Amniotic stem cell (primary cell): ENCODE data around the gene ACSL3.

ENCODE experiments used
- DNase-seq: peaks from one replicate; lab custom pipeline; 2025; lab: John Stamatoyannopoulos, UW

The ACSL3 gene

DNA sequence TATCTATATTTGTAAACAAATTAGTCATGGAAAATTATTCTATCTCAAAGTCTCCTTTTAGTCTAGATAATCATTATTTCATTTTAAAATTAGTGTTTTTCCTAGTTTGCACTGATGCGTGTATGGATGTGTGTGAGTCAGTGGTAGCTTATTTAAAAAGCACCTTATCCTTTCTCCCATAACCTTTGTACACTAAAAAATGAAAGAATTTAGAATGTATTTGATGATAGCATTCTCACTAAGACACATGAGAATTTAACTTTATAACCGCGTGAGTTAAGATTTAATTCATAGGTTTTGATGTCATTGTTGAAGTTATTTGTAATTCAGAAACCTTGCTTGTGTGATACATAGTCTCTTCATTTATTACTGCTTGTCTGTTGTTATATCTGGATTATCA is 81.7 kb downstream of the ACSL3 start:
- no peak for DNase-seq

DNA sequence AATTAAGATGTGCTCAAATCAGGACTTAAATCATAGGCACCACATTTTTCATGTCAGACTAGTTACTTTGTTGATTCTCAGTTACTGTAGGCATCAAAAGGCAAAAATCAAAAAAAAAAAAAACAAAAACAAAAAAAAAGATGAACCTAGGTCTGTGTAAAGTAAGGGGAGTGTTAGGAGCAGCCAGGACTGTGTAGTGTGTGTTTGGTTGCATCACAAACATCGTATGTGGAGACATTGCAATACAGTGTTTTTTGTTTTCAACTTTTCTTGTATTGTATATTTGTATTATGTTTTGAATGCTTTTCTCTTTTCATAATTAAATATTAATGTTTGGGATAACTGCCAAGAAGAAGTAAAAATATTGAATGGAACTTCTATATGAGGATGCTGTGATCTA is 82.1 kb downstream of the ACSL3 start:
- DNase-seq: no peak

DNA sequence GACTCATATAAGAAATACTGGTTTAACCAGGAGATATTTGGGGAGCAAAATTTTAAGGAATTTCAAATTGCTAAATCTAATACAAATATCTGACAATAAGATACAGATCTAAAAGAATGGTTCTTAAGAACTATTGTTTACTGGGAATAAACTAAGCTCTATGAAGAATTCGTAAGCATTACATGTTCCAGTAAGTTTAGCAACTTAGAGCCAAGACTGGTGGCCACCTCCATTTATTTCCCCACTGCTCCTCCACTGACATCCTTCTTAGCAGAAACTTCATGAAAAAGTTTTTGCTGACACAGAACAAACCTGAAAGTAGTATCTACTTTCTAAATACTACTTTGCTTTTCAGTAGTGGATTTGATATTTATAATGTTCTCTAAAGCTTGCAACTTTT is 83.0 kb downstream of the ACSL3 start:
- no peak for DNase-seq

- DNase-seq: no peak
These were observed 83.7 kb downstream of the ACSL3 start for GRCh38 chr2:222944552-222944951.

- DNase-seq: no peak
These were observed 84.3 kb downstream of the ACSL3 start for GRCh38 chr2:222944971-222945740.

- no peak for DNase-seq
These were observed 85.1 kb downstream of the ACSL3 start for GRCh38 chr2:222945887-222946286.

DNA sequence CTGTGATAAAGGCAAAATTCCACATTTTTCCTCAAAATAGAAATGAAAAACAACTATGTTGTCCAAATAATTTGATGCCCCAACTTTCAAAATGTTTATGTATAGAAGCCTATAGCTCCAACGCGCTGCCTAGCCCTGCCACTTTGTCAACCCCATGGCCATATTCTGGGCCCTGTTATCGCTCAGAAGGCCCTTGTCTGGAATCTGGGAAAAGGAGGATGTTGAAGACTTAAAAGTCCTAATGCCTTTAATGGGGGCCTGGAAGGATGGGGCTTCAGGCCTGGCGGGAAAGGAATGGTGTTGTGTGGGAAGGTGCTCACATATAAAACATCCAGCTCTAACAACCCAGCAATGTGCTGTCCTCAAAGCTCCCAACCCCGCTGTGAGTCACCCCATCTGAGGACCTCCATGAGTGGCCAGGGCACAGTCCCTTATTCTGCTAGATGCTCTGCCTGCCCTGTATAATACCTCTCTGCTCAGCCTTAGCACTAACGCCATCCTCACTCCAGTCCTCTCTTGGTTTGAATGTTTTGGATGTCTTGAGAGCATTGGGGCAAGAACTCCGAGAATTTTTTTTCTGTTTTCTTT is 86.0 kb downstream of the ACSL3 start:
- no peak for DNase-seq

DNA sequence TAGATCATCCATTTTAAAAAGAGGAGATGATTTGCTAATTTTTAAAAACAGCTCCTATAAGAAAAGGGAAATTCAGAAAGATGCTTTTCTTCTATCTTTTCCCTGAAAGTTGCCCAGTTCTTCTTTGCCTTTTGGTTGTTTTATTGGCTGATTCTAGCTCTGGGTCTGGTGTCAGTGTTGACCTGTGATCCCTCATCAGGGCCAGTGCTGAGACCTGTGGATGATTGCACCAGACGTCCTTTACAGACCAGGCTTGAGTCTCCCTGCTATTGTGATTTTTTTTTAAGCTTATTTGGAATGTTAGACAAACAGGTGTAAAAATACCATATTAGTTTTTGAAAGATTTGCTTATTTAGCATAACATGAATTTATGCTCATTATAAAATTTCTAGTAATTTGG is 88.2 kb downstream of the ACSL3 start:
- DNase-seq: no peak

DNA sequence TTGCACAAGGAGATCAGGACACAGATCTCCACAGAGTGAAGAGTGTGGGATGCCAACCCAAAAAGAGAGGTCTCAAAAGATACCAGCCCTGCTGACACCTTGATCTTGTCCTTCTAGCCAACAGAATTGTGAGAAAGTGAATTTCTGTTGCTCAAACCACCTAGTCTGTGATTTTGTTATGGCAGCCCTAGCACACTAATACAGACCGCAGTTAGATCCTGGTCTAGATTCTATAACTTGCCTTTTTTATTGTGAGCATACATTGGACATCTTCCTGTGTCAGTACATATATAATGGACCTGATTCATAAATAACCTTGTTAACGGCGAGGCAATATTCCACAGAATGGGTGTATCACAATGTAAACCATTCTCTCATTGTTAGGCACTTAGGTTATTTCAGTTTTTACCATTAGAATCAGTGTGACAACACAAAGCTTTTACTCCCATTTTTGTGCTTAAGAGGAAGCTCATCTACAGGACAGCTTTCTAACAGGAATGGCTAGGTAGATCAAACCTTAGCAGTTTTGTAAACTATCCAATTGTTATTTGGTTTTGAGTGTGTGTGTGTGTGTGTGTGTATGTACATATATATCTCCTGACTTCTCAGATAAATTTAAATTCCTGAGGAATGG is 89.0 kb downstream of the ACSL3 start:
- no peak for DNase-seq

GRCh38 chr2:222950638-222951285 is 89.9 kb downstream of the ACSL3 start:
- DNase-seq: peak; percentile 23

DNA sequence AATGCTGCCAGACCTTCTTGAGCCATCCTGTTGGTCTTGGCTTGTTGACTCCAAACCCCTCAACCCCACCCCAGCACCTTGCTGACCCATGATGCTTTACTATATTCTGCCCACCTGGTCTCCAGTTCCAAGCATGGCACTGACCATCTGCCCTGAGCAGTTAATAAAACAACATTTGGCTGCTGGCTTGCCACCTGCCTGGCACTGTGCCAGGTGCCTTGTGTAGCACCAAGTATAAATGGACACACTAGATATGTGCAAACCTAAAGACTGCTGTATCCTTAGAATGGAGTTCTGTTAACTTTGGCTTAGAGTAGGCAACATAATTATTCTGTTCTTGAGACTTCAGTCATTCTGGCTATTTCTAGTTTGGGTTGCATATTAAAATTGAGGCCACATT is 91.4 kb downstream of the ACSL3 start:
- no peak for DNase-seq

DNA sequence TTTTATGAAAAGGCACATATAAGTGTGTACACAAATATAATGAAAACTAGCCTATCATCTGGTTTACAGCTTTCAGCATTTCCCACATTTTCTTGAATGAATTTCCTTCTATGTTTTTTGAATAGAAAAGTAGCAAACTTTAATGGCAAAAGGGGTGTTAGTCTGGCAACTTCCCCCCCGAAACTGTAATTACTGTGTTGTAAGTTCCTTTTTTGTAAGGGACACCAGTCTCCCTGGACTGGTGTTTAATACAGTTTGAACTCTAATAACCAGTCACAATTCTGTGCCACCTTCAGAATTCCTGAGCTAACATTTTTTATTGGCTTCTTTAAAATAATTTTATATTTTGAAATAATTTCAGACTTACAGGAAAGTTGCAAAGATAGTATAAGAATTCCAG is 94.2 kb downstream of the ACSL3 start:
- no peak for DNase-seq

DNA sequence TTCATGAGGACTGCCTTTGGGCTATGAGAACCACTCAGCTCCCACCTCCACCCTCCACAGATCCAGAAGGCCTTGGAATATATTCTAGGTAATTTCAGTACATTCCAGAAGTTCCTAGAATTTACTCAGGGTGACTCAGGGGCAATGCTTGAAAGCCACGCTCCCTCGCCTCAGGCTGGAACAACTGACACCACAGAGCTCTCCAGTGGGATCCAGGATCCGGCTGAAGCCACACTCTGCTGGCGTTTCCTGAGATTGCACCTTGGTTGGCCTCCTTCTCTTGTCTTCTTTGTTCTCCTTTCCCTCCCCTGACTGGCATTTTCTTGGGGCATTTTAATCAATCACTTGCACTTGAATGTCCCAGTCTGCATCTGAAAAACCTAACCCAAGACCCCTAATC is 98.5 kb downstream of the ACSL3 start:
- DNase-seq: peak; percentile 85

DNA sequence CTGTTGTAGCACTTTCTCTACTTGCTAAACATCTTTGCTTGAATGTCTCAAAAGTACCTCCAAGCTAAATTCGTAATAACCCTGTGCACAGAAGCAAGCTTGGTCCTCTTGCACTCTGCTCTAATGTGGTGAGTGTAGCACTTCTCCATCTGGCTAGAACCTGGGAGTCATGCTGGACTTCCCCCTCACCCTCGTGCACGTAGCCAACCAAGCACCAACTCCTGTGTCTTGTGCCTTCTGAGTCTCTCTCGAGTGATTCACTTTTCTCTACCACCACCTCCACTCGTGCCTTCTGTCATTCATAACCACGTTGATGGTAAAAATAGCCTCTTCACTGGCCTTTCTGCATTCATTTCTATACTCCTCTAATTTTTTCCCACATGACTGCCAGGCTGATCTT is 99.3 kb downstream of the ACSL3 start:
- no peak for DNase-seq

GRCh38 chr2:222963641-222964040 is 102.8 kb downstream of the ACSL3 start:
- no peak for DNase-seq

DNA sequence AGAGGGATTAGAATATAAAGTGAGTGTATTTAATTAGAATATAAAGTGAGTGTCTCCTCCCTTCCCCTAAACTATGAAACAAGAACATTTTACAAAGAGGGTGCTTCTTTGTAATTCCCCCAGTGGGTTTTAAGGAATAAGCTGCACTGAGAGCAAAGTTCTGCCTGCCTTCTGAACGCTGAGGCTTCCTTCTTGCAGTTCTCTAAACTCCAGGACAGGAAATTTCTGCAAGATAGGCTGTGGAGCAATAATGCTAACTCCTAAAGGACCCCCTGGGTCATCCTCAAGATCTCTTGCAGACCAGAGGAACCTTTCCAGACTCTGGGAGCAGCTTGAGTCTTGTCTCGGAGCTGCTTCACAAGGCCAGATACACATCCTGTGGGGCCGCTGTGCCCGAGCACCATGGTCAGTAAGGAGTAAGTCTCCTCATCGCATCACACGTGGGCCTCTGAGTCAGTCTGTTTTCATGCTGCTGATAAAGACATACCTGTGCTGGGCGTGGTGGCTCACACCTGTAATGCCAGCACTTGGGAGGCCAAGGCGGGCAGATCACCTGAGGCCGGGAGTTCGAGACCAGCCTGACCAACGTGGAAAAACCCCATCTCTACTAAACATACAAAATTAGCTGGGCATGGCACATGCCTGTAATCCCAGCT is 103.7 kb downstream of the ACSL3 start:
- DNase-seq: no peak

GRCh38 chr2:222965555-222965954 is 104.7 kb downstream of the ACSL3 start:
- DNase-seq: no peak

GRCh38 chr2:222968550-222969155 is 107.8 kb downstream of the ACSL3 start:
- DNase-seq: no peak

DNA sequence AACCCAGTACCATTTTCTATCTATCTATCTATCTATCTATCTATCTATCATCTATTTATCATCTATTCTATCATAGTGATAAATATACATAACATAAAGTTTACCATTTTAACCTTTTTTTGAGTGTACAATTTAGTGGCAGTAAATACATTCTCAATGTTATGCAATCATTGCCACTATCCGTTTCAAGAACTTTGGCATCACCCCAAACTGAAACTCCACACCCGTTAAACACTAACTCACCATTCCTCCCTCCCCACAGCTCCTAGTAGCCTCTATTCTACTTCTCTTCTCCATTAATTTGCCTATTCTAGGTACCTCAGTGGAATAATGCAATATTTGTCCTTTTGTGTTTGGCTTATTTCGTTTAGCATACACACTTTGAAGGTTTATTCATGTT is 108.7 kb downstream of the ACSL3 start:
- no peak for DNase-seq

GRCh38 chr2:222972420-222972819 is 111.6 kb downstream of the ACSL3 start:
- DNase-seq: no peak

- DNase-seq: no peak
These were observed 112.4 kb downstream of the ACSL3 start for GRCh38 chr2:222973237-222973636.

DNA sequence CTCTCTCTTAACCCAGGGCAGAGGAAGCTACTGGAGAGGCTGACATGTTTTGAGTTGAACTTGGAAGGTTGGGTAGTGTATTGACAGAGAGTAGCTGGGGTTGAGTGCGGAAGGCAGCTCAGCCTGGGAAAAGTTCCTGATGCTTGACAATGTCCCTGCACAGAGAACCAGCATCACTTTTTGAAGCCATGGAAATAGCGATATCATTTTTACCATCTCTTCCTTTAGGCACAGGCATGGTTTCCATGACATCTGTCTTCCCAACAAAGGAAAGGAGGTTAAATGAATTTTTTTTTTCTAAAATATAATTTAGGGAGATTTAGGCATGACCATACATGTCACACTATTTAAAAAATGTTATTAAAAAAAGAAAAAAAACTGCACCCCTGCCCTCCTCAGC is 112.9 kb downstream of the ACSL3 start:
- DNase-seq: no peak
